Measurements from ENCODE around the gene TBC1D8. TPM values are rescaled to one million over a fixed set of nuclear protein-coding genes. Genes with fewer than 3 reads are reported as not detected.

The TBC1D8 gene
- total RNA-seq, 1 donor, result 13.4 TPM

GRCh38 chr2:101047075-101047766 lies 104.0 kb downstream of the TBC1D8 start:
- DNase-seq (ENCODE audit: low read depth), result no peak
- TF ChIP-seq CTCF (IDR thresholded peaks at IDR 0.05; ENCODE audit: insufficient read depth, low read depth, low read length), result no peak

GRCh38 chr2:101045330-101045729 lies 105.9 kb downstream of the TBC1D8 start:
- no peak for DNase-seq (ENCODE audit: low read depth)
- no peak for TF ChIP-seq CTCF (IDR thresholded peaks at IDR 0.05; ENCODE audit: insufficient read depth, low read depth, low read length)
- no peak overlapping the region for H3K4me3 ChIP-seq (ENCODE audit: low read depth, low read length)

More at GRCh38 chr2:101047075-101047766, 104.0 kb downstream of the TBC1D8 start:
- no peak overlapping the region for H3K4me3 ChIP-seq (ENCODE audit: low read depth, low read length)

GRCh38 chr2:101041413-101041812 lies 109.8 kb downstream of the TBC1D8 start:
- DNase-seq (ENCODE audit: low read depth), result peak; percentile 18
- TF ChIP-seq CTCF (IDR thresholded peaks at IDR 0.05; ENCODE audit: insufficient read depth, low read depth, low read length), result no peak
- H3K4me3 ChIP-seq (ENCODE audit: low read depth, low read length), result no peak overlapping the region

- TF ChIP-seq CTCF (IDR thresholded peaks at IDR 0.05; ENCODE audit: insufficient read depth, low read depth, low read length), result no peak
- peak; percentile 37 for DNase-seq (ENCODE audit: low read depth)
Observed at GRCh38 chr2:101040761-101041160, 110.4 kb downstream of the TBC1D8 start.

GRCh38 chr2:101040072-101040471 lies 111.1 kb downstream of the TBC1D8 start:
- TF ChIP-seq CTCF (IDR thresholded peaks at IDR 0.05; ENCODE audit: insufficient read depth, low read depth, low read length), result no peak
- H3K4me3 ChIP-seq (ENCODE audit: low read depth, low read length), result no peak overlapping the region
- no peak for DNase-seq (ENCODE audit: low read depth)

More at GRCh38 chr2:101040761-101041160, 110.4 kb downstream of the TBC1D8 start:
- no peak overlapping the region for H3K4me3 ChIP-seq (ENCODE audit: low read depth, low read length)

GRCh38 chr2:101038455-101039255 lies 112.5 kb downstream of the TBC1D8 start:
- peak; percentile 65 for TF ChIP-seq CTCF (IDR thresholded peaks at IDR 0.05; ENCODE audit: insufficient read depth, low read depth, low read length)
- peak; percentile 15 for DNase-seq (ENCODE audit: low read depth)

More at GRCh38 chr2:101038455-101039255, 112.5 kb downstream of the TBC1D8 start:
- H3K4me3 ChIP-seq (ENCODE audit: low read depth, low read length), result no peak overlapping the region
